DMS114 treated with DMSO at 0.1 percent for 48 hours (cell line): ENCODE data around the gene GALNS.
A peak's percentile ranks its signal among the peaks of the same experiment; 100 is the strongest.

Experiments used
- DNase-seq: peaks from one replicate; lab custom pipeline; 2025; ENCODE audit not compliant: unreplicated experiment; lab: John Stamatoyannopoulos, UW

GALNS gene

GRCh38 chr16:88787579-88788314 lies 69.0 kb downstream of the GALNS start:
- no peak for DNase-seq

- no peak for DNase-seq
Measured at GRCh38 chr16:88785106-88785924, 71.4 kb downstream of the GALNS start, which contains the start of gene PIEZO1. Gene PIEZO1 (minus strand): TSS chr16:88785220. CDS start chr16:88784964, 256 bp downstream.

- no peak for DNase-seq
Measured at GRCh38 chr16:88784856-88785105, 72.0 kb downstream of the GALNS start.

- peak; percentile 40 for DNase-seq
Measured at GRCh38 chr16:88784074-88784855, 72.5 kb downstream of the GALNS start.

- DNase-seq: no peak
Measured at GRCh38 chr16:88783391-88784073, 73.2 kb downstream of the GALNS start.

GRCh38 chr16:88782454-88783390 lies 74.0 kb downstream of the GALNS start:
- no peak for DNase-seq

GRCh38 chr16:88781140-88782077 lies 75.3 kb downstream of the GALNS start:
- DNase-seq: no peak

- DNase-seq: no peak
Measured at GRCh38 chr16:88780142-88781062, 76.3 kb downstream of the GALNS start.

DNA sequence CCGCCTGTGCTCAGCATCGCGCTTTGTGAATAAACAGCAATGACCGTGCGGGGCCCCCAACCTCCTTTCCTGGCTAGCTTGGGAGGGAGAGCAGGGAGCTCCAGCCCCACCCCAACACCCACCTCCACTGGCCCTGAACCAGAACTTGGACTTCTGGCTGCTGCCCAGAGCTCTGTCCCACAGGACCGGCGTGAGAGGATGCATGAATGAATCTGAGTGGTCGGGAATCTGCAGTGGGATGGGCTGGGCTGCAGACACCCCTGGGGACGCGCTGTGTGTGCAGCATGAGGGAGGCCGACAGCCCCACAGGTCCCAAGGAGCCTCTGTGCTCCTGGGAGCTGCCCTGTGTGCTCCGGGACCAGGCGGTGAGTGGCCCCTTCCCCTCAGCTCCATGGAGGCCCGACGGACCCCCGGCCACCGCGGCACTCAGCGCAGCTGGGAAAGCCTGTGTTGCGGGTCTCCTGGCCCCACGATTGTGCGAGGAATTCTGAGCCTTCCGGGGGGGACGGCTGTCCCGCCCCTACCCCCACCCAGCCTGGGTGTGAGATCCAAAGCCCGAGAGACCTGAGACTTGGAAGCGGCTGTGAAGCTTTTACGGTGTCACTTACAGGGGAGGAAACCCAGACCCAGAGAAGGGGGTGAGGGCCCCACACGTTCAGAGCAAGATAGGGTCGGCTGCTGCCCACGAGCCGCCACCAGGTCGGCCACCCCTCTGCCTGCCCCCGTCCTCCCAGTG lies 77.2 kb downstream of the GALNS start:
- DNase-seq: no peak

- DNase-seq: no peak
Measured at GRCh38 chr16:88778541-88779065, 78.1 kb downstream of the GALNS start.

DNA sequence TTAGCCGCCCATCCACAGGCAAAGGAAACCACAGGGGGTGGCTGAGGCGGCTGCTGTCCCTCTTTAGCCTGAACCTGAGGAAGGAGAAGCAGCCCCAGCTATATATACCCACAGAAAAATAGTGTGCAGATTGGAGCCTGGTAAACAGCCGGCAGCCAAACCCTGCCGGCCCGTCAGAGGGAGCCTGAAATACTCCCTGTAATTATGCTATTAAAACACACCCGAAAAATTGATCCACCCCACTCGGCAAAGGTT lies 78.5 kb downstream of the GALNS start:
- no peak for DNase-seq

DNA sequence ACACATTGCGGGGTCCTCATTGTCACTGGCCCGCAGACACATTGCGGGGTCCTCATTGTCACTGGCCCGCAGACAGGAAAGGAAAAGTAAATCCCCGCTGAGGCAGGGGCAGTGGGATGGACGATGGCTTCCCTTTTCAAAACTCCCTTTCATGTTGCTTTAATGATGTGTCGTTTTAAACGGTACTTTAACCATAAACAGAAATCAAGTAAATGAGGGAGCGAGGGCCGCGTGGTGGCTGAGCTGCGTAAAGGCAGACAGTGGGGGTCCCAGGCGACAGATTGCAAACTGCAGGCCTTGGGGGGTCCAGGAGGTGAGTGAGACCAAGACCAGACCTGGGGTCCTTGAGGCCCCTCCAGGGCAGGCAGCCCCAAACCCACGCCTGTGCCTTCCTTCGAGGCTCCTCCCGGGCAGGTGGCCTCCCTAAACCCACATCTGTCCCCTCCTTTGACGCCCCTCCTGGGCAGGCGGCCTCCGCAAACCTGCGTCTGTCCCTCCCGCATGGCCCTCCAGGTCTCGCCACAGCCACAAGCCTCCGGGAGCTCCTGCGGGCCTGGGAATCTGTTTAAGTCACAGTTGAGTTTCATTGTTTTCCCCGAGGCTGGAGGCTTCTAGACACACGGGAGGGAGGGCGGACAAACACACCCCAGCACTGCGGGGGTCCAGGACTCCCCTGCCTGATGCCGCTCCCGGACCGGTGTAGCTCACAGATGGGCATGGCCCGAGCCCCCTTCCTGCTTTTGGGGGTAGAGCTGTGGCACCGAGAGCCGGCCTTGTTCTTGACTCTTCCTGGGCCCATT lies 79.1 kb downstream of the GALNS start:
- no peak for DNase-seq

GRCh38 chr16:88775825-88776224 lies 80.9 kb downstream of the GALNS start:
- DNase-seq: no peak

- DNase-seq: no peak
Measured at GRCh38 chr16:88774544-88775393, 82.0 kb downstream of the GALNS start.

GRCh38 chr16:88773812-88774291 lies 82.9 kb downstream of the GALNS start:
- no peak for DNase-seq
